GM12892 (cell line): ENCODE data around the gene MYCL.

Source experiments
- POLR2A ChIP-seq: IDR thresholded peaks from 2 replicates; pipeline ENCODE4 v1.6.1; 2011; ENCODE audit warnings: low read depth, low read length, control low read depth
- POLR2AphosphoS5 ChIP-seq: IDR thresholded peaks from 2 replicates; pipeline ENCODE4 v1.6.1; 2011; ENCODE audit warnings: low read depth, low read length, control low read depth
- TAF1 ChIP-seq: IDR thresholded peaks from 2 replicates; pipeline ENCODE4 v1.6.1; 2011; ENCODE audit warnings: low read depth, mild to moderate bottlenecking, control low read depth, low read length, borderline replicate concordance

- TF ChIP-seq POLR2A (no peak), TAF1 (no peak), POLR2AphosphoS5 (no peak)
Observed at GRCh38 chr1:39857126-39857878, 44.4 kb downstream of the MYCL start.
